K562 (cell line): ENCODE results near the gene MCM5.

Source experiments
- CTCF ChIP-seq, 3 experiments: IDR thresholded peaks in 2 of 3; conservative IDR thresholded peaks in 1 of 3; 2 replicates each; pipeline ENCODE4 v1.5.1; 2011 to 2012; ENCODE audit warnings: low read length in 3 of 3, mild to moderate bottlenecking in 3 of 3, control low read depth in 2 of 3, improper control_type of control experiment in 1 of 3, inconsistent platforms in 1 of 3, low read depth in 1 of 3, mixed read lengths in 1 of 3, moderate library complexity in 1 of 3; ENCODE audit not compliant: insufficient read depth in 2 of 3
- FOS ChIP-seq: IDR thresholded peaks from 3 replicates; pipeline ENCODE4 v1.6.1; 2011; ENCODE audit not compliant: insufficient read length; ENCODE audit errors: extremely low read depth
- FOXP1 ChIP-seq: sonication (generic); formaldehyde crosslinking; IDR thresholded peaks from 2 replicates; pipeline ENCODE4 v1.8.0; 2022; ENCODE audit warnings: mild to moderate bottlenecking, missing genetic modification reagents
- KDM1A ChIP-seq, 2 experiments: fragments of 450-650 bp; IDR thresholded peaks; 2 replicates each; pipeline ENCODE4 v1.6.1; 2016; ENCODE audit warnings: mild to moderate bottlenecking in 2 of 2
- LARP7 ChIP-seq: fragments of 450-650 bp; IDR thresholded peaks from 2 replicates; pipeline ENCODE4 v1.6.1; 2016
- MECOM ChIP-seq: fragments of 250-450 bp; sonication (Bioruptor Pico); IDR thresholded peaks from 2 replicates; pipeline ENCODE4 v1.8.0; 2022; ENCODE audit warnings: inconsistent platforms
- MIER1 ChIP-seq: fragments of 450-650 bp; IDR thresholded peaks from 2 replicates; pipeline ENCODE4 v1.6.1; 2016; ENCODE audit warnings: antibody characterized with exemption, mild to moderate bottlenecking, low read depth
- NBN ChIP-seq: fragments of 450-650 bp; IDR thresholded peaks from 2 replicates; pipeline ENCODE4 v1.6.1; 2016; ENCODE audit warnings: low read depth, mild to moderate bottlenecking
- POLR2A ChIP-seq: fragments of 450-650 bp; conservative IDR thresholded peaks from 2 replicates; pipeline ENCODE4 v1.6.1; 2016
- RAD21 ChIP-seq, 2 experiments: fragments of 250-450 bp in 1 of 2; fragments of 450-650 bp in 1 of 2; sonication (Bioruptor Pico) in 1 of 2; formaldehyde crosslinking in 1 of 2; IDR thresholded peaks in 1 of 2; conservative IDR thresholded peaks in 1 of 2; 2 replicates each; pipeline versions ENCODE4 v1.4.0 to v1.8.0; 2020 to 2022; ENCODE audit warnings: mild to moderate bottlenecking in 2 of 2, moderate library complexity in 1 of 2
- ZSCAN32 ChIP-seq: fragments of 450-650 bp; formaldehyde crosslinking; IDR thresholded peaks from 2 replicates; pipeline ENCODE4 v1.4.0; 2020; ENCODE audit warnings: mild to moderate bottlenecking, moderate library complexity
- TF ChIP-seq, protein P1 (sequence below), 3 experiments: fragments of 200-800 bp in 1 of 3; fragments of 250-450 bp in 1 of 3; fragments of 450-650 bp in 1 of 3; sonication (Bioruptor Pico) in 1 of 3; sonication (Bioruptor generic) in 1 of 3; formaldehyde crosslinking in 1 of 3; IDR thresholded peaks; 2 replicates each; pipeline versions ENCODE4 v1.6.1 to v1.8.0; 2016 to 2022; ENCODE audit warnings: mild to moderate bottlenecking in 2 of 3, missing genetic modification characterization in 2 of 3, missing compliant biosample characterization in 1 of 3, moderate library complexity in 1 of 3
- TF ChIP-seq, protein P2 (sequence below): fragments of 250-450 bp; sonication (Bioruptor Pico); IDR thresholded peaks from 2 replicates; pipeline ENCODE4 v1.8.0; 2021; ENCODE audit warnings: borderline replicate concordance, mild to moderate bottlenecking, moderate library complexity; ENCODE audit not compliant: poor library complexity, severe bottlenecking

- TF ChIP-seq RAD21 (CRISPR knock-in tag; conservative IDR thresholded peaks at IDR 0.05 in 1 of 2, IDR thresholded peaks at IDR 0.05 in 1 of 2) (no peak), FOXP1 (no peak), KDM1A (IDR thresholded peaks at IDR 0.05) (no peak), LARP7 (no peak), CTCF (IDR thresholded peaks at IDR 0.05 in 2 of 3, conservative IDR thresholded peaks at IDR 0.05 in 1 of 3; ENCODE audit: insufficient read depth in 2 of 3, low read depth in 1 of 3, low read length in 3 of 3) (no peak), MECOM (CRISPR knock-in tag) (no peak), MIER1 (no peak), NBN (no peak), FOS (no peak), ZSCAN32 (CRISPR knock-in tag) (no peak), POLR2A (no peak)
- TF ChIP-seq, protein P1, sequence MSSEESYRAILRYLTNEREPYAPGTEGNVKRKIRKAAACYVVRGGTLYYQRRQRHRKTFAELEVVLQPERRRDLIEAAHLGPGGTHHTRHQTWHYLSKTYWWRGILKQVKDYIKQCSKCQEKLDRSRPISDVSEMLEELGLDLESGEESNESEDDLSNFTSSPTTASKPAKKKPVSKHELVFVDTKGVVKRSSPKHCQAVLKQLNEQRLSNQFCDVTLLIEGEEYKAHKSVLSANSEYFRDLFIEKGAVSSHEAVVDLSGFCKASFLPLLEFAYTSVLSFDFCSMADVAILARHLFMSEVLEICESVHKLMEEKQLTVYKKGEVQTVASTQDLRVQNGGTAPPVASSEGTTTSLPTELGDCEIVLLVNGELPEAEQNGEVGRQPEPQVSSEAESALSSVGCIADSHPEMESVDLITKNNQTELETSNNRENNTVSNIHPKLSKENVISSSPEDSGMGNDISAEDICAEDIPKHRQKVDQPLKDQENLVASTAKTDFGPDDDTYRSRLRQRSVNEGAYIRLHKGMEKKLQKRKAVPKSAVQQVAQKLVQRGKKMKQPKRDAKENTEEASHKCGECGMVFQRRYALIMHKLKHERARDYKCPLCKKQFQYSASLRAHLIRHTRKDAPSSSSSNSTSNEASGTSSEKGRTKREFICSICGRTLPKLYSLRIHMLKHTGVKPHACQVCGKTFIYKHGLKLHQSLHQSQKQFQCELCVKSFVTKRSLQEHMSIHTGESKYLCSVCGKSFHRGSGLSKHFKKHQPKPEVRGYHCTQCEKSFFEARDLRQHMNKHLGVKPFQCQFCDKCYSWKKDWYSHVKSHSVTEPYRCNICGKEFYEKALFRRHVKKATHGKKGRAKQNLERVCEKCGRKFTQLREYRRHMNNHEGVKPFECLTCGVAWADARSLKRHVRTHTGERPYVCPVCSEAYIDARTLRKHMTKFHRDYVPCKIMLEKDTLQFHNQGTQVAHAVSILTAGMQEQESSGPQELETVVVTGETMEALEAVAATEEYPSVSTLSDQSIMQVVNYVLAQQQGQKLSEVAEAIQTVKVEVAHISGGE (CRISPR knock-in tag; IDR thresholded peaks at IDR 0.05): no peak
- TF ChIP-seq, protein P2, sequence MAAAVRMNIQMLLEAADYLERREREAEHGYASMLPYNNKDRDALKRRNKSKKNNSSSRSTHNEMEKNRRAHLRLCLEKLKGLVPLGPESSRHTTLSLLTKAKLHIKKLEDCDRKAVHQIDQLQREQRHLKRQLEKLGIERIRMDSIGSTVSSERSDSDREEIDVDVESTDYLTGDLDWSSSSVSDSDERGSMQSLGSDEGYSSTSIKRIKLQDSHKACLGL: no peak
Observed at GRCh38 chr22:35443338-35443737, 43.4 kb downstream of the MCM5 start.
